HL-60 (cell line): ENCODE data around the gene SV2C.

Source experiments
- CTCF ChIP-seq: IDR thresholded peaks from one replicate; pipeline ENCODE4 v1.5.1; 2011; ENCODE audit warnings: low read length, control low read depth, inconsistent platforms; ENCODE audit not compliant: insufficient read depth
- POLR2AphosphoS5 ChIP-seq: IDR thresholded peaks from 2 replicates; pipeline ENCODE4 v1.6.1; 2012; ENCODE audit warnings: low read depth
- REST ChIP-seq: IDR thresholded peaks from 2 replicates; pipeline ENCODE4 v1.6.1; 2012; ENCODE audit warnings: low read depth; ENCODE audit not compliant: insufficient replicate concordance

- TF ChIP-seq CTCF: no peak
- TF ChIP-seq REST: no peak
- no peak for TF ChIP-seq POLR2AphosphoS5
These were observed 82.7 kb downstream of the SV2C start for GRCh38 chr5:76165711-76166374.
